HFFc6 (cell line): ENCODE measurements around the gene SMTN. TPM values are rescaled to one million over a fixed set of nuclear protein-coding genes. Genes with fewer than 3 reads are reported as not detected.

Source experiments
- DNase-seq: peaks from one replicate; pipeline ENCODE4 v3.0.0-alpha.2; 2018
- H3K27ac Mint-ChIP-seq: 2 replicates; pipeline ENCODE4 v1.8.0; 2020; ENCODE audit warnings: mild to moderate bottlenecking, mixed read lengths
- H3K27me3 Mint-ChIP-seq: 2 replicates; pipeline ENCODE4 v1.8.0; 2021; ENCODE audit warnings: mild to moderate bottlenecking, moderate library complexity, mixed read lengths; ENCODE audit not compliant: insufficient read depth
- H3K36me3 Mint-ChIP-seq: 2 replicates; pipeline ENCODE4 v1.8.0; 2021; ENCODE audit warnings: low read depth, mixed read lengths
- H3K4me1 Mint-ChIP-seq: 2 replicates; pipeline ENCODE4 v1.8.0; 2020; ENCODE audit warnings: low read depth, mixed read lengths
- H3K4me3 Mint-ChIP-seq: 2 replicates; pipeline ENCODE4 v1.8.0; 2020; ENCODE audit warnings: mild to moderate bottlenecking, moderate library complexity, mixed read lengths
- H3K9me3 Mint-ChIP-seq: 2 replicates; pipeline ENCODE4 v1.8.0; 2020; ENCODE audit warnings: mild to moderate bottlenecking, mixed read lengths
- total RNA-seq, 6 experiments: library from RNA; stranded (reverse); fragmentation: NEBNext Ultra II Directional; extraction: Animal tissue kit (Norgen Biotek cat#: 25700); gene quantifications; 2 replicates in 1 of 6; 3 replicates in 5 of 6; pipeline ENCODE4 v1.2.3, GENCODE V29; 2021
- TF ChIP-seq, protein P1 (sequence below): fragments of 200-600 bp; sonication (generic); IDR thresholded peaks from 2 replicates; pipeline ENCODE4 v1.5.0; 2021; ENCODE audit warnings: antibody characterized with exemption, mild to moderate bottlenecking

SMTN gene
- total RNA-seq, 6 experiments from 2014 or later: 201 to 329 (median 246) TPM

DNA sequence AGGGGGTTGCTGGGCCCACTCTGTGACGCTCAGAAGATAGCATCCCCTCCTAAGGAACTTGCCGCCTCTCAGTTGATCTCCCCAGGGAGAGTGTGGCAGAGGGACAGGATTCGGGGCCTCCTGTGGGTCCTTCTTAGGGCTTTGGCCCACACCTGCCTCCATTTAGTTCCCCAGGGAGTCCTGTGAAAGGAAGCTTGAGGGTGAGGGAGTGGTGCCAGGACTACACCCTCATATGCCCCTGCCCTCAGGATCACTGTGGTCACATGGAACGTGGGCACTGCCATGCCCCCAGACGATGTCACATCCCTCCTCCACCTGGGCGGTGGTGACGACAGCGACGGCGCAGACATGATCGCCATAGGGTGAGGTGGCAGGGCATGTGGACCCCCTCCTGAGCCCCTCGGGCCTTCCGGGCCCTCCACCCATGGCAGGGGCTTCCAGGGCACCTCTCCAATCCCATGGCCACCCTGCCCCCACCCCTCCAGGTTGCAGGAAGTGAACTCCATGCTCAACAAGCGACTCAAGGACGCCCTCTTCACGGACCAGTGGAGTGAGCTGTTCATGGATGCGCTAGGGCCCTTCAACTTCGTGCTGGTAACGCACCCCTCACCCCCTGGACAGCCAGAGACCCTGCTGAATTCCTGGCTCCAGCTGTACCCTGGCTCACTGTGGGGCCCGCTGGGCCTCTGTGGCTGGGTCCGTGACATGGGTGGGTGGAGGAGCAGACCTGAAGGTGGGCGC, 45.2 kb downstream of the SMTN start:
- Mint-ChIP-seq H3K27me3 (peaks cover 9% of the 10 kb centered on the region), H3K4me3 (no peak overlapping the region), H3K9me3 (no peaks in the 10 kb centered on the region), H3K27ac (no peak overlapping the region), H3K4me1 (peaks cover 6% of the 10 kb centered on the region), H3K36me3 (no peaks in the 10 kb centered on the region)
- no peak for DNase-seq
- TF ChIP-seq, protein P1, sequence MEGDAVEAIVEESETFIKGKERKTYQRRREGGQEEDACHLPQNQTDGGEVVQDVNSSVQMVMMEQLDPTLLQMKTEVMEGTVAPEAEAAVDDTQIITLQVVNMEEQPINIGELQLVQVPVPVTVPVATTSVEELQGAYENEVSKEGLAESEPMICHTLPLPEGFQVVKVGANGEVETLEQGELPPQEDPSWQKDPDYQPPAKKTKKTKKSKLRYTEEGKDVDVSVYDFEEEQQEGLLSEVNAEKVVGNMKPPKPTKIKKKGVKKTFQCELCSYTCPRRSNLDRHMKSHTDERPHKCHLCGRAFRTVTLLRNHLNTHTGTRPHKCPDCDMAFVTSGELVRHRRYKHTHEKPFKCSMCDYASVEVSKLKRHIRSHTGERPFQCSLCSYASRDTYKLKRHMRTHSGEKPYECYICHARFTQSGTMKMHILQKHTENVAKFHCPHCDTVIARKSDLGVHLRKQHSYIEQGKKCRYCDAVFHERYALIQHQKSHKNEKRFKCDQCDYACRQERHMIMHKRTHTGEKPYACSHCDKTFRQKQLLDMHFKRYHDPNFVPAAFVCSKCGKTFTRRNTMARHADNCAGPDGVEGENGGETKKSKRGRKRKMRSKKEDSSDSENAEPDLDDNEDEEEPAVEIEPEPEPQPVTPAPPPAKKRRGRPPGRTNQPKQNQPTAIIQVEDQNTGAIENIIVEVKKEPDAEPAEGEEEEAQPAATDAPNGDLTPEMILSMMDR: no peak

DNA sequence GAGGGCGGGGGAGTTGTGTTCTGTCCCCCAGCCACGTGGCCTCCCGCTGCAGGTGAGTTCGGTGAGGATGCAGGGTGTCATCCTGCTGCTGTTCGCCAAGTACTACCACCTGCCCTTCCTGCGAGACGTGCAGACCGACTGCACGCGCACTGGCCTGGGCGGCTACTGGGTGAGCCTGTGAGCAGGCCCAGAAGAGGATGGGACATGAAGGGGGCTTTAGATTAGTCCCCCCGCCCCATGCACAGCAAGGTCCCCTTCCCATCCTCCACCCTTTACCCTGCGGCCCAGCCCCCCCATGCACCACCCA, 45.7 kb downstream of the SMTN start:
- Mint-ChIP-seq H3K27me3 (peaks cover 5% of the 10 kb centered on the region; the same call in 1 of the 2 replicates), H3K4me1 (peaks cover 6% of the 10 kb centered on the region), H3K36me3 (no peaks in the 10 kb centered on the region), H3K9me3 (no peaks in the 10 kb centered on the region), H3K27ac (no peak overlapping the region), H3K4me3 (no peak overlapping the region)
- DNase-seq: no peak
- TF ChIP-seq, protein P1: no peak

DNA sequence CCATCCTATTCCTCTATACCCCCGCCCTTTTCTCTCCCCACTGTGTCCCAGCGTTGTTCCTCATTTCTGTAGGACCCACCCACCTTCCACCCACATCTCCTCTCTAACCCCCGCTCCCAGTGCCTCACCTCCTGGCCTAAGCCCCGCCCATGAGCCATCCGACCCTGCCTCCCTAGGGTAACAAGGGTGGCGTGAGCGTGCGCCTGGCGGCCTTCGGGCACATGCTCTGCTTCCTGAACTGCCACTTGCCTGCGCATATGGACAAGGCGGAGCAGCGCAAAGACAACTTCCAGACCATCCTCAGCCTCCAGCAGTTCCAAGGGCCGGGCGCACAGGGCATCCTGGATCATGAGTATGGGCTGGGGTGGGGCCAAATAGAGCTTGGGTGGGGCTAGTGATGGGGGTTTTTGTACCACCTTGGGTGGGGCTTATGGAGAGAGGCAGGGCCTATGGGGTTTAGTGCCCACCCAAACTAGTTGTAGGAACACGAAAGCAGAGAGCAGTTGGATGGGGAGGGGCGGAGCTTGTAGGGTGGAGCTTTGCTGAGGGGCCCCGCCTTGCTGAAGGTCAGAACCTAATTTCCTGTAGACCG, 46.2 kb downstream of the SMTN start:
- TF ChIP-seq, protein P1: no peak
- no peaks in the 10 kb centered on the region for H3K36me3 Mint-ChIP-seq
- no peaks in the 10 kb centered on the region for H3K9me3 Mint-ChIP-seq
- no peak for DNase-seq
- no peak overlapping the region for H3K27ac Mint-ChIP-seq
- H3K4me3 Mint-ChIP-seq: no peak overlapping the region
- H3K27me3 Mint-ChIP-seq: peaks cover 5% of the 10 kb centered on the region; the same call in 1 of the 2 replicates
- H3K4me1 Mint-ChIP-seq: peaks cover 3% of the 10 kb centered on the region

DNA sequence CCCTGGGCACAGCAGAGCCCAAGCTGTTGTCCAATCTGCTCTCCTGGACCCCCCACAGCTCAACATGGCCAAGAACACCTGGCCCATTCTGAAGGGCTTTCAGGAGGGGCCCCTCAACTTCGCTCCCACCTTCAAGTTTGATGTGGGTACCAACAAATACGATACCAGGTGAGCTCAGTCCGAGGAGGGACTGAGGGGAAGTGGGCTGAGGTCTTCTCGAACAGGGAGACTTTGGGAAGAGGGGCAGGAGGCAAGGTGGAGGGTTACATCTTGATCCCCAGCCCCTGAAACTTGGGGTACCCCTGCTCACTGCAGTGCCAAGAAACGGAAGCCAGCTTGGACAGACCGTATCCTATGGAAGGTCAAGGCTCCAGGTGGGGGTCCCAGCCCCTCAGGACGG, 47.0 kb downstream of the SMTN start:
- Mint-ChIP-seq H3K4me1 (no peaks in the 10 kb centered on the region), H3K27me3 (peaks cover 7% of the 10 kb centered on the region; the same call in 1 of the 2 replicates), H3K4me3 (no peak overlapping the region), H3K27ac (no peak overlapping the region), H3K36me3 (no peaks in the 10 kb centered on the region), H3K9me3 (no peaks in the 10 kb centered on the region)
- DNase-seq: no peak
- TF ChIP-seq, protein P1: no peak

DNA sequence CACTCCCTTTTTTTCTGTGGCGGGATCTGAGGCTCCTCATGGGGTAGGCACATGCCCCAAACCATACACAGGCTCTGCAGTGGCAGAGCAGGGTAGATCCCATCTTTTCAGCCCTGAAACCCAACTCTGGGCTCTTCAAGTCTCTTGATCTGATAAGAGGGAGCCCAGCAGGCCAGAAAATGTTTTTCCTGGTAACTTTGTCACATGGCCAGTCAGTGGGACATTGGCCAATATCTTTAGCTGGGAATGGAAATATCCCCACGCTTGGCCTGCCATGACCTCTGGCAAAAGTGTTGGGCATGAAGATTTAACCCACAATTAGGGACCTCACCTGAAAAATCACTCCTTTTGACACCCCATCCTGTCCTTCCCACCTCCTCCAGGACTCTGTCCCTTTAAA, 49.8 kb downstream of the SMTN start:
- TF ChIP-seq, protein P1: no peak
- no peak overlapping the region for H3K27ac Mint-ChIP-seq
- no peaks in the 10 kb centered on the region for H3K9me3 Mint-ChIP-seq
- H3K4me1 Mint-ChIP-seq: no peaks in the 10 kb centered on the region
- DNase-seq: no peak
- no peaks in the 10 kb centered on the region for H3K36me3 Mint-ChIP-seq
- peaks cover 6% of the 10 kb centered on the region; the same call in 1 of the 2 replicates for H3K27me3 Mint-ChIP-seq
- H3K4me3 Mint-ChIP-seq: no peak overlapping the region
